ENCODE measurements around the gene KLF1.

KLF1 gene

DNA sequence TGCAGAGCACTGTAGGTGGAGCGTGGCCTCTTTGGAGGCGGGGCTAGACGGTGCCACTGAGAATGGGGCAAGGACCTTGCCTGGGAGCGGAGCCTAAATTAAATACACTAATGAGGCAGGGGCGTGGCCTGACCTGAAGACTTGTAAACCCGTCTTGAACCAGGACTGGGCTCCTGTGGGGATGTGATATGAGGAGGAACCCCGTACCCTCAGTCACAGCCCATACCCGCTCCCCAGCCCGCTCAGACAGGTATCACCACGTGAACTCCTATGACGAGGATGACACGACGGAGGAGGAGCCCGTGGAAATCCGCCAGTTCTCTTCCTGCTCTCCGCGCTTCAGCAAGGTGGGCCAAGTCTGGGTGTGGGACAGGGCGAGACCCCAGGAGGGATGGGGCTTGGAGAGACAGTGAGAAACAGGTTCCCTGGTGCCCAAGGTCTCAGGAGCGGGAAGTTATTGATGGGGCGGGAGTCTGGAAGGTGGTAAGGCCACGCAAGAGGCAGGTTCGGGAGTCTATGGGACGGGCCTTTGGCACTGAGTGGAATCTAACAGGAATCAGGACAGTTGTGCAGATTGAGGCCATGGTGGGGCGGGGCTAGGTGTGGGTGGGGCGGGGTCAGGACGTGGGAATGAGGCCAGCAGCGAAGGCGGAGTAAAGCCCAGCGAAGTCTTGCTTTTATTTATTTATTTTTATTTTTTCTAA is 20.4 kb downstream of the KLF1 start:
- H3K36me3 ChIP-seq (replicated peaks) = no peaks in the 10 kb centered on the region
- H3K27me3 ChIP-seq (replicated peaks) = no peaks in the 10 kb centered on the region
- TF ChIP-seq CTCF (IDR thresholded peaks at IDR 0.05; ENCODE audit: low read depth, low read length, missing control alignments) = no peak
- no peak overlapping the region for H3K4me3 ChIP-seq (ENCODE audit: low read depth, low read length)
- in situ Hi-C loops (cut with HindIII; ENCODE audit: low pct_ligation_motif_present, low sequenced_read_pairs) = no loop called here
- DNase-seq = no peak
- no peak overlapping the region for H3K27ac ChIP-seq

GRCh38 chr19:12865746-12866415 is 21.1 kb downstream of the KLF1 start:
- Histone ChIP-seq H3K27me3 (replicated peaks) (no peaks in the 10 kb centered on the region), H3K27ac (no peak overlapping the region), H3K36me3 (replicated peaks) (no peaks in the 10 kb centered on the region), H3K4me3 (ENCODE audit: low read depth, low read length) (no peak overlapping the region)
- no peak for TF ChIP-seq CTCF (IDR thresholded peaks at IDR 0.05; ENCODE audit: low read depth, low read length, missing control alignments)
- in situ Hi-C loops (cut with HindIII; ENCODE audit: low pct_ligation_motif_present, low sequenced_read_pairs) = no loop called here
- DNase-seq = no peak

DNA sequence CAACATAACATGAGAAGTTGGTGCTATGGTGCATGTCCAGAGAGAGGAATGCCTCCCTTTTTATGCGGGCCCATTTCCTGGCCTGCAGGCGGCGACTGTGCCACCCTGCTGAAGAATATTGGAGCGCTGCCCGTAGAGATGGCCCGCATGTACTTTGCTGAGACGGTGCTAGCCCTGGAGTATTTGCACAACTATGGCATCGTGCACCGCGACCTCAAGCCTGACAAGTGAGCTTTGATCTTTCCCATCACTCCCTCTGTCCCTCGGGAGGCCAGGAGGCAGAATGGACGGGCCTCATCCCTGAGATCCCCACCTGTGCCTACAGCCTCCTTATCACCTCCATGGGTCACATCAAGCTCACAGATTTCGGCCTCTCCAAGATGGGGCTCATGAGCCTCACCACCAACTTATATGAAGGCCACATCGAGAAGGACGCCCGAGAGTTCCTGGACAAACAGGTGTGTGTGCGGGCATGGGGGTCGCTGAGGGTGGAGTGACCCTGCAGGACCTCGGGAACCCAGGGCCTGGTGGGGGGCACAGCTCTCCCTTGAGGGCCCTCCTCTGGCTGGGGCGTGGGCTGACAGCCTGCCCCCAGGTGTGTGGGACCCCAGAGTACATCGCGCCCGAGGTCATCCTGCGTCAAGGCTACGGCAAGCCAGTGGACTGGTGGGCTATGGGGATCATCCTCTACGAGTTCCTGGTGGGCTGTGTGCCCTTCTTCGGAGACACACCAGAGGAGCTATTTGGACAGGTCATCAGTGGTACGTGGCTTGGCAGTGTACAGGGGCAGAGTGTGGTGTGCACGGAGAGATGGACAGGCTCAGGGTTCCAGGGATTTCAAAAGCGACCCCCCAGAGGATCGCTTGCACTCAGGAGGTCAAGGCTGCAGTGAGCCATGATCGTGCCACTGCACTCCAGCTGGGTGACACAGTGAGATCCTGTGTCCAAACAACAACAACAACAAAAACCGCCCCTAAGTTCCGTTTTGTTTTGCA is 22.0 kb downstream of the KLF1 start:
- no peak overlapping the region for H3K4me3 ChIP-seq (ENCODE audit: low read depth, low read length)
- H3K27ac ChIP-seq = no peak overlapping the region
- no peak for TF ChIP-seq CTCF (IDR thresholded peaks at IDR 0.05; ENCODE audit: low read depth, low read length, missing control alignments)
- no peaks in the 10 kb centered on the region for H3K36me3 ChIP-seq (replicated peaks)
- in situ Hi-C loops (cut with HindIII; ENCODE audit: low pct_ligation_motif_present, low sequenced_read_pairs) = no loop called here
- no peak for DNase-seq
- H3K27me3 ChIP-seq (replicated peaks) = no peaks in the 10 kb centered on the region

GRCh38 chr19:12864143-12864542 is 22.9 kb downstream of the KLF1 start:
- Histone ChIP-seq H3K4me3 (ENCODE audit: low read depth, low read length) (no peak overlapping the region), H3K27me3 (replicated peaks) (no peaks in the 10 kb centered on the region), H3K27ac (no peak overlapping the region), H3K36me3 (replicated peaks) (no peaks in the 10 kb centered on the region)
- TF ChIP-seq CTCF (IDR thresholded peaks at IDR 0.05; ENCODE audit: low read depth, low read length, missing control alignments) = no peak
- no peak for DNase-seq
- in situ Hi-C loops (cut with HindIII; ENCODE audit: low pct_ligation_motif_present, low sequenced_read_pairs) = no loop called here

- TF ChIP-seq CTCF (IDR thresholded peaks at IDR 0.05; ENCODE audit: low read depth, low read length, missing control alignments) = no peak
- no peak overlapping the region for H3K27ac ChIP-seq
- DNase-seq = no peak
- no peaks in the 10 kb centered on the region for H3K27me3 ChIP-seq (replicated peaks)
- no peaks in the 10 kb centered on the region for H3K36me3 ChIP-seq (replicated peaks)
- in situ Hi-C loops (cut with HindIII; ENCODE audit: low pct_ligation_motif_present, low sequenced_read_pairs) = no loop called here
- H3K4me3 ChIP-seq (ENCODE audit: low read depth, low read length) = no peak overlapping the region
Observed at GRCh38 chr19:12859546-12859945, 27.5 kb downstream of the KLF1 start.
